Liver (tissue), 9 donors: ENCODE results near the gene CYB5A. TPM values are rescaled to one million over a fixed set of nuclear protein-coding genes. Genes with fewer than 3 reads are reported as not detected.
"Not testable (repeated sequence)": the region's sequence is repeated elsewhere in the genome, so short reads cannot be mapped to it uniquely, and the experiment has no call there.

Source experiments
- DNase-seq: peaks from one replicate; pipeline ENCODE4 v3.0.0-alpha.2; 2017; ENCODE audit warnings: low spot score
- H3K27ac ChIP-seq, 2 donors: one replicate each; pipeline ENCODE4 v1.7.0; 2013; ENCODE audit warnings: inconsistent platforms in 2 of 2, low read length in 2 of 2, control low read depth in 1 of 2, low read depth in 1 of 2, mild to moderate bottlenecking in 1 of 2
- H3K27me3 ChIP-seq, 4 donors: one replicate each; pipeline versions ENCODE4 v1.6.1 to v1.7.0; 2013; ENCODE audit warnings: low read length in 3 of 4, inconsistent platforms in 1 of 4, mild to moderate bottlenecking in 1 of 4, moderate library complexity in 1 of 4; ENCODE audit not compliant: control insufficient read depth in 4 of 4, insufficient read depth in 4 of 4
- H3K36me3 ChIP-seq, 4 donors: one replicate each; pipeline versions ENCODE4 v1.6.1 to v1.7.0; 2013; ENCODE audit warnings: low read length in 3 of 4, mild to moderate bottlenecking in 3 of 4, low read depth in 1 of 4, moderate library complexity in 1 of 4; ENCODE audit not compliant: control insufficient read depth in 4 of 4, insufficient read depth in 3 of 4
- H3K4me1 ChIP-seq, 4 donors: one replicate each; pipeline versions ENCODE4 v1.6.1 to v1.7.0; 2013; ENCODE audit warnings: low read length in 3 of 4, mild to moderate bottlenecking in 3 of 4, moderate library complexity in 1 of 4; ENCODE audit not compliant: control insufficient read depth in 4 of 4, insufficient read depth in 4 of 4
- H3K4me3 ChIP-seq, 3 donors: one replicate each; pipeline versions ENCODE4 v1.6.1 to v1.7.0; 2013; ENCODE audit warnings: low read length in 3 of 3, control low read depth in 1 of 3, low read depth in 1 of 3, mild to moderate bottlenecking in 1 of 3
- H3K9ac ChIP-seq, 2 donors: one replicate each; pipeline ENCODE4 v1.7.0; 2013; ENCODE audit warnings: low read length in 2 of 2, mild to moderate bottlenecking in 2 of 2, moderate library complexity in 2 of 2, control low read depth in 1 of 2, low read depth in 1 of 2
- H3K9me3 ChIP-seq, 4 donors: one replicate each; pipeline versions ENCODE4 v1.6.1 to v1.7.0; 2013; ENCODE audit warnings: low read length in 3 of 4; ENCODE audit not compliant: control insufficient read depth in 4 of 4
- EGR1 ChIP-seq, 2 donors: IDR thresholded peaks; 2 replicates each; pipeline ENCODE4 v1.6.1; 2016 to 2018; ENCODE audit warnings: antibody characterized with exemption in 2 of 2, low read depth in 2 of 2
- FOXA1 ChIP-seq: IDR thresholded peaks from 2 replicates; pipeline ENCODE4 v1.6.1; 2016; ENCODE audit warnings: antibody characterized with exemption
- FOXA2 ChIP-seq: IDR thresholded peaks from 2 replicates; pipeline ENCODE4 v1.6.1; 2016; ENCODE audit warnings: antibody characterized with exemption
- GABPA ChIP-seq, 2 donors: IDR thresholded peaks in 1 of 2; conservative IDR thresholded peaks in 1 of 2; 2 replicates each; pipeline ENCODE4 v1.6.1; 2016; ENCODE audit warnings: antibody characterized with exemption in 2 of 2, mild to moderate bottlenecking in 1 of 2, moderate library complexity in 1 of 2
- HNF4A ChIP-seq, 2 donors: conservative IDR thresholded peaks; 2 replicates each; pipeline ENCODE4 v1.6.1; 2016; ENCODE audit warnings: antibody characterized with exemption in 2 of 2, mild to moderate bottlenecking in 2 of 2
- HNF4G ChIP-seq: IDR thresholded peaks from 2 replicates; pipeline ENCODE4 v1.6.1; 2016; ENCODE audit warnings: antibody characterized with exemption
- JUND ChIP-seq, 2 donors: IDR thresholded peaks; 2 replicates each; pipeline ENCODE4 v1.6.1; 2016; ENCODE audit warnings: antibody characterized with exemption in 2 of 2
- NR2F2 ChIP-seq: IDR thresholded peaks from 2 replicates; pipeline ENCODE4 v1.6.1; 2016; ENCODE audit warnings: antibody characterized with exemption
- RAD21 ChIP-seq, 2 donors: IDR thresholded peaks; 2 replicates each; pipeline ENCODE4 v1.6.1; 2016; ENCODE audit warnings: antibody characterized with exemption in 2 of 2, mild to moderate bottlenecking in 2 of 2
- RXRA ChIP-seq, 2 donors: IDR thresholded peaks; 2 replicates each; pipeline ENCODE4 v1.6.1; 2017 to 2018; ENCODE audit warnings: antibody characterized with exemption in 2 of 2, mild to moderate bottlenecking in 1 of 2
- SP1 ChIP-seq: IDR thresholded peaks from 2 replicates; pipeline ENCODE4 v1.6.1; 2018; ENCODE audit warnings: antibody characterized with exemption, mild to moderate bottlenecking
- TAF1 ChIP-seq: conservative IDR thresholded peaks from 2 replicates; pipeline ENCODE4 v1.6.1; 2016; ENCODE audit warnings: antibody characterized with exemption, mild to moderate bottlenecking
- YY1 ChIP-seq: IDR thresholded peaks from 2 replicates; pipeline ENCODE4 v1.6.1; 2016; ENCODE audit warnings: antibody characterized with exemption, mild to moderate bottlenecking
- WGBS: extraction: QIAGEN DNeasy Blood & Tissue Kit; methylation state at CpG from one replicate; pipeline ENCODE4 v1.1.7; 2013; 5-methylcytosine and 5-hydroxymethylcytosine counted together
- polyA plus RNA-seq, 2 donors: library from polyadenylated mRNA; stranded (reverse) in 1 of 2; unstranded in 1 of 2; fragments of 200-250 nt in 1 of 2; fragments of >200 nt in 1 of 2; fragmentation: Nextera tagmentation in 1 of 2; extraction: Ambion mirVana in 1 of 2; gene quantifications; one replicate each; pipeline versions ENCODE4 v1.2.1 to v1.2.3, GENCODE V29; 2013 to 2015
- total RNA-seq, 2 donors: library from RNA; depleted of rRNA; stranded (reverse); fragments of >200 nt; gene quantifications; one replicate each; pipeline ENCODE4 v1.2.3, GENCODE V29; 2014
- TF ChIP-seq, protein P1 (sequence below): IDR thresholded peaks from 2 replicates; pipeline ENCODE4 v1.6.1; 2016; ENCODE audit warnings: antibody characterized with exemption
- TF ChIP-seq, protein P2 (sequence below): IDR thresholded peaks from 2 replicates; pipeline ENCODE4 v1.6.1; 2016; ENCODE audit warnings: antibody characterized with exemption
- TF ChIP-seq, protein P3 (sequence below): IDR thresholded peaks from 2 replicates; pipeline ENCODE4 v1.6.1; 2016; ENCODE audit warnings: antibody characterized with exemption
- TF ChIP-seq, protein P4 (sequence below): fragments of 150-350 bp; IDR thresholded peaks from 2 replicates; pipeline ENCODE4 v1.5.1; 2017; ENCODE audit warnings: improper control_type of control experiment, low read depth, low read length; ENCODE audit not compliant: missing input control
- TF ChIP-seq, protein P5 (sequence below): IDR thresholded peaks from 2 replicates; pipeline ENCODE4 v1.6.1; 2016; ENCODE audit warnings: antibody characterized with exemption, mild to moderate bottlenecking
- donor health status: healthy.
- donor health status: healthy.
- donor health status: healthy.
- donor health status: healthy.
- donor health status: healthy.

The CYB5A gene
- total and polyA plus RNA-seq, 4 donors = 277 to 2,022 (median 1,122) TPM

DNA sequence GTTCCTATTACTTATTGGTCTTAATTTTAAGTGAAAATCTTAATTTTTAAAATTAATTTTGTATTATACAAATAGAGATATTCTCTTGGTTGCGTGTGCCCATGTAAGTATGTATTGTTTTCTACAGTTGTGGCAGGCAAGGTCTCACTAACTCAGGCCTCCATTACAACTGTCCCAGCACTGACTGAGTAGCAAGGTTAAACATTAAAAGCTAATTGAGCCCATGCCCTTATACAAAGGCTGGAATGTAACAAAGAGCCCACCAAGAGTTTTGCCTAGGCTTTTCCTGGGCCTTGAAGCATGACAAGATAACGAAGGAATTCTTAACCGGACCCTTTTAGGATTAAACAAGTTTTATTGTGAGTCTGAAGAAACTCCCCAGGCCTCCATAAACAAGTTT, 35.0 kb upstream of the CYB5A start:
- WGBS = 94% methylated on average over 3 of the region's 3 CpGs
- not testable (repeated sequence) for H3K9ac ChIP-seq, H3K27me3 ChIP-seq, H3K9me3 ChIP-seq, H3K27ac ChIP-seq, H3K4me3 ChIP-seq, H3K36me3 ChIP-seq, DNase-seq, H3K4me1 ChIP-seq

DNA sequence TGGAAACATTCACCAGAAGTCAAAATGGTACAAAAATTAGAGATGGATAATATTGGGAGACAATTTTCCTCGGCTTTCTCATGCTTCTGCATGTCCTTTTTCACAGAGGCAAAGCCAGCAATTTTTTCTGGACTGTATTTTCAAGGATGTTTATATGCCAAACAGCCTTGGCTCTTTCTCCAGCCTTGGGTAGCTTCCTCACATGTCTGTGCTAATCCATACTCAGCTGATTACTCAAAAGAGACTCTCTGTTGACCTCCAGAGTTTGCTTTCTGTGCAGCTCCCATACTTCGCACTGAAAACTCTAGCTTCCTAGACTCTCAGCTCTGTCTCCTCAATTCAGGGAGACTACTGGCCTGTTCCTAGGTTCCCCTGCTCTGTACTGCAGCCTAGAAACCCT, 34.5 kb upstream of the CYB5A start:
- 82% methylated on average over 2 of the region's 2 CpGs for WGBS
- no peaks in the 10 kb centered on the region for H3K27me3 ChIP-seq
- H3K27ac ChIP-seq = no peak overlapping the region
- TF ChIP-seq FOXA2 = no peak
- peaks cover 0 to under 1% (median 0%) of the 10 kb centered on the region in 4 donors for H3K4me1 ChIP-seq
- H3K4me3 ChIP-seq = no peak overlapping the region
- no peaks in the 10 kb centered on the region for H3K9me3 ChIP-seq
- H3K9ac ChIP-seq = no peak overlapping the region
- H3K36me3 ChIP-seq = no peaks in the 10 kb centered on the region
- no peak for DNase-seq

DNA sequence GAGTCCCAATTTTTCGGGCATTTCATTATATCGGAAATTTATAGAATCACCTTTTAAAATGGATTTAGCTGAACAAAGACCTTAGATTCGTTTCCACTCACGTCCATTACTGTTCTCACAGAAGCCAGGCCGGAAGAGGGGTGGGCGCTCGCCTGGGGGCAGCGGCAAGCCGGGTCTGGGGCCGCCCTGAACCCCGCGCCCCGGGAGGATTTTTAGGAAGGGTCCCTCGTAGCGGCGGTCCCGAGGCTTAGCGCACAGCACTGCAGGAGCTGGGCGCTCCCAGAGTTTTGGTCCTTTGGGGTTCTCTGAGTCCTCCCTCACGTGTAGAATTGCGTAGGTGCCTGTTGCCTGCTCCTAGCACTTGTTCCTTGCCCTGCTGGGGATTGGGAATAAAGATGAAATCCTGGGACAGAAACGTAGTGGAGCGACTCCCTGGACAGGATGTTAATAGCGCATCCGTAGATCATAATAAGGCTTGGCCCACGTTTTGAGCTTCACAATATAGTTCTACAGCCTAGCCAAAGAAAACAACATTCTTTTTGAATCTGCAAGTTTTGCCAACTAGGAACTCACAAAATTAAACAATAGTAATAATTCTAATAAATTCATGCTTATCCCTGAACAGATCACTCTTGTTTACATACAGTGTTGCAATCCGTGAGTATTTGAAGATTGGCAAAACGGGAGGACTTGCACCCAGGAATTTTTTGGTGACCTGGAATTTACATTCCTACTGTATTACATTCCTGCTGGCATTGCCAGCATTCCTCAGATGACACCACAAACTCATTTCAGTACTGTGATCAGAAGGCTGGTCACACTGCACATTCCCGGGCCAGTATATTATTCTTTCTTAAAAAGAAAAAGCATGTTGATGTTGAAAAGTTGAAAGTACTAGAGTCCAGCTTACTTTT, 24.8 kb upstream of the CYB5A start:
- Histone ChIP-seq H3K9ac (no peak overlapping the region), H3K27me3 (no peaks in the 10 kb centered on the region), H3K9me3 (no peaks in the 10 kb centered on the region), H3K4me3 (no peak overlapping the region), H3K36me3 (no peaks in the 10 kb centered on the region), H3K4me1 (peaks cover 0 to 6% (median 2%) of the 10 kb centered on the region in 4 donors), H3K27ac (no peak overlapping the region)
- TF ChIP-seq RAD21 (IDR thresholded peaks at IDR 0.05) (no peak), HNF4G (no peak), TAF1 (no peak), YY1 (no peak), FOXA2 (peak; percentile 55), JUND (IDR thresholded peaks at IDR 0.05) (no peak), HNF4A (conservative IDR thresholded peaks at IDR 0.05) (peak; percentile 13 to 31), EGR1 (IDR thresholded peaks at IDR 0.05; ENCODE audit: low read depth in 2 of 2) (no peak), SP1 (no peak), GABPA (IDR thresholded peaks at IDR 0.05 in 1 of 2, conservative IDR thresholded peaks at IDR 0.05 in 1 of 2) (no peak), NR2F2 (no peak), RXRA (IDR thresholded peaks at IDR 0.05) (peak in 1 of 2 donors; percentile 9), FOXA1 (peak; percentile 23)
- TF ChIP-seq, protein P1, sequence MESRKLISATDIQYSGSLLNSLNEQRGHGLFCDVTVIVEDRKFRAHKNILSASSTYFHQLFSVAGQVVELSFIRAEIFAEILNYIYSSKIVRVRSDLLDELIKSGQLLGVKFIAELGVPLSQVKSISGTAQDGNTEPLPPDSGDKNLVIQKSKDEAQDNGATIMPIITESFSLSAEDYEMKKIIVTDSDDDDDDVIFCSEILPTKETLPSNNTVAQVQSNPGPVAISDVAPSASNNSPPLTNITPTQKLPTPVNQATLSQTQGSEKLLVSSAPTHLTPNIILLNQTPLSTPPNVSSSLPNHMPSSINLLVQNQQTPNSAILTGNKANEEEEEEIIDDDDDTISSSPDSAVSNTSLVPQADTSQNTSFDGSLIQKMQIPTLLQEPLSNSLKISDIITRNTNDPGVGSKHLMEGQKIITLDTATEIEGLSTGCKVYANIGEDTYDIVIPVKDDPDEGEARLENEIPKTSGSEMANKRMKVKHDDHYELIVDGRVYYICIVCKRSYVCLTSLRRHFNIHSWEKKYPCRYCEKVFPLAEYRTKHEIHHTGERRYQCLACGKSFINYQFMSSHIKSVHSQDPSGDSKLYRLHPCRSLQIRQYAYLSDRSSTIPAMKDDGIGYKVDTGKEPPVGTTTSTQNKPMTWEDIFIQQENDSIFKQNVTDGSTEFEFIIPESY = no peak
- TF ChIP-seq, protein P2, sequence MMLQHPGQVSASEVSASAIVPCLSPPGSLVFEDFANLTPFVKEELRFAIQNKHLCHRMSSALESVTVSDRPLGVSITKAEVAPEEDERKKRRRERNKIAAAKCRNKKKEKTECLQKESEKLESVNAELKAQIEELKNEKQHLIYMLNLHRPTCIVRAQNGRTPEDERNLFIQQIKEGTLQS = no peak
- TF ChIP-seq, protein P3, sequence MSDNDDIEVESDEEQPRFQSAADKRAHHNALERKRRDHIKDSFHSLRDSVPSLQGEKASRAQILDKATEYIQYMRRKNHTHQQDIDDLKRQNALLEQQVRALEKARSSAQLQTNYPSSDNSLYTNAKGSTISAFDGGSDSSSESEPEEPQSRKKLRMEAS = no peak
- TF ChIP-seq, protein P4, sequence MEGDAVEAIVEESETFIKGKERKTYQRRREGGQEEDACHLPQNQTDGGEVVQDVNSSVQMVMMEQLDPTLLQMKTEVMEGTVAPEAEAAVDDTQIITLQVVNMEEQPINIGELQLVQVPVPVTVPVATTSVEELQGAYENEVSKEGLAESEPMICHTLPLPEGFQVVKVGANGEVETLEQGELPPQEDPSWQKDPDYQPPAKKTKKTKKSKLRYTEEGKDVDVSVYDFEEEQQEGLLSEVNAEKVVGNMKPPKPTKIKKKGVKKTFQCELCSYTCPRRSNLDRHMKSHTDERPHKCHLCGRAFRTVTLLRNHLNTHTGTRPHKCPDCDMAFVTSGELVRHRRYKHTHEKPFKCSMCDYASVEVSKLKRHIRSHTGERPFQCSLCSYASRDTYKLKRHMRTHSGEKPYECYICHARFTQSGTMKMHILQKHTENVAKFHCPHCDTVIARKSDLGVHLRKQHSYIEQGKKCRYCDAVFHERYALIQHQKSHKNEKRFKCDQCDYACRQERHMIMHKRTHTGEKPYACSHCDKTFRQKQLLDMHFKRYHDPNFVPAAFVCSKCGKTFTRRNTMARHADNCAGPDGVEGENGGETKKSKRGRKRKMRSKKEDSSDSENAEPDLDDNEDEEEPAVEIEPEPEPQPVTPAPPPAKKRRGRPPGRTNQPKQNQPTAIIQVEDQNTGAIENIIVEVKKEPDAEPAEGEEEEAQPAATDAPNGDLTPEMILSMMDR = no peak
- TF ChIP-seq, protein P5, sequence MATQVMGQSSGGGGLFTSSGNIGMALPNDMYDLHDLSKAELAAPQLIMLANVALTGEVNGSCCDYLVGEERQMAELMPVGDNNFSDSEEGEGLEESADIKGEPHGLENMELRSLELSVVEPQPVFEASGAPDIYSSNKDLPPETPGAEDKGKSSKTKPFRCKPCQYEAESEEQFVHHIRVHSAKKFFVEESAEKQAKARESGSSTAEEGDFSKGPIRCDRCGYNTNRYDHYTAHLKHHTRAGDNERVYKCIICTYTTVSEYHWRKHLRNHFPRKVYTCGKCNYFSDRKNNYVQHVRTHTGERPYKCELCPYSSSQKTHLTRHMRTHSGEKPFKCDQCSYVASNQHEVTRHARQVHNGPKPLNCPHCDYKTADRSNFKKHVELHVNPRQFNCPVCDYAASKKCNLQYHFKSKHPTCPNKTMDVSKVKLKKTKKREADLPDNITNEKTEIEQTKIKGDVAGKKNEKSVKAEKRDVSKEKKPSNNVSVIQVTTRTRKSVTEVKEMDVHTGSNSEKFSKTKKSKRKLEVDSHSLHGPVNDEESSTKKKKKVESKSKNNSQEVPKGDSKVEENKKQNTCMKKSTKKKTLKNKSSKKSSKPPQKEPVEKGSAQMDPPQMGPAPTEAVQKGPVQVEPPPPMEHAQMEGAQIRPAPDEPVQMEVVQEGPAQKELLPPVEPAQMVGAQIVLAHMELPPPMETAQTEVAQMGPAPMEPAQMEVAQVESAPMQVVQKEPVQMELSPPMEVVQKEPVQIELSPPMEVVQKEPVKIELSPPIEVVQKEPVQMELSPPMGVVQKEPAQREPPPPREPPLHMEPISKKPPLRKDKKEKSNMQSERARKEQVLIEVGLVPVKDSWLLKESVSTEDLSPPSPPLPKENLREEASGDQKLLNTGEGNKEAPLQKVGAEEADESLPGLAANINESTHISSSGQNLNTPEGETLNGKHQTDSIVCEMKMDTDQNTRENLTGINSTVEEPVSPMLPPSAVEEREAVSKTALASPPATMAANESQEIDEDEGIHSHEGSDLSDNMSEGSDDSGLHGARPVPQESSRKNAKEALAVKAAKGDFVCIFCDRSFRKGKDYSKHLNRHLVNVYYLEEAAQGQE = no peak
- no peak for DNase-seq
- 82% methylated on average over 29 of the region's 29 CpGs for WGBS
